Stimulated activated CD4-positive, alpha-beta T cell treated with anti-CD3 and anti-CD28 coated beads, Interleukin-1b, Interleukin-23, amount 100 ng/mL, for 4 hours (primary cell): ENCODE data around the gene ARPC2.
"Not testable (repeated sequence)": the region's sequence is repeated elsewhere in the genome, so short reads cannot be mapped to it uniquely, and the experiment has no call there.

Experiments used
- DNase-seq, 2 donors: peaks; one replicate each; pipeline ENCODE4 v3.0.0-alpha.2; 2020; ENCODE audit warnings: low read depth in 2 of 2

Gene ARPC2

GRCh38 chr2:218216674-218217359 lies at the start of gene ARPC2:
Gene ARPC2, plus strand, starts transcription at chr2:218217189. Its CDS starts 282 bp downstream, at chr2:218217471.
- DNase-seq: peak; percentile 88 to 90

GRCh38 chr2:218168016-218168415 lies 49.0 kb upstream of the ARPC2 start:
- no peak for DNase-seq

- DNase-seq: peak; percentile 52 to 60
These were observed 48.1 kb upstream of the ARPC2 start for GRCh38 chr2:218168635-218169462.

- DNase-seq: no peak
These were observed 47.0 kb upstream of the ARPC2 start for GRCh38 chr2:218169757-218170546.

GRCh38 chr2:218171744-218172143 lies 45.2 kb upstream of the ARPC2 start:
- not testable (repeated sequence) for DNase-seq

DNA sequence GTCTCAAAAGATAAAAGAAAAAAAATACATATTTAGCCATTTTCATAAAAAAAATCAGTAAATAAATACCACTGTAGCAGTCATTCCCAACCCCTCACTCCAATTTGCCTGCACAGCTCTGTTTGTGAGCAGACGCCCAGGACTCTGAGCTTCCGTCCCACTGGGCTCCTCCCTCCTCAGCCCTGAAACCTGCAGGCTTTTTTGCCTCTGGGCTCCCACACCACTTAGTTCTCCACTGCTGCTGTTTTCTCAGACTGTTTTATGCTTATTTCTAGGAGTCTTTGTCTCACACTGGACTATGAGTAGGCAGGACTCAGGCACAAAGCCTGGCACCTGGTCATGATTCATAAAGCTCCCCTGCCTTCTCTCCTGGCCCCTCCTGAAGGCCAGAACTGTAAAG lies 44.1 kb upstream of the ARPC2 start:
- DNase-seq: no peak

DNA sequence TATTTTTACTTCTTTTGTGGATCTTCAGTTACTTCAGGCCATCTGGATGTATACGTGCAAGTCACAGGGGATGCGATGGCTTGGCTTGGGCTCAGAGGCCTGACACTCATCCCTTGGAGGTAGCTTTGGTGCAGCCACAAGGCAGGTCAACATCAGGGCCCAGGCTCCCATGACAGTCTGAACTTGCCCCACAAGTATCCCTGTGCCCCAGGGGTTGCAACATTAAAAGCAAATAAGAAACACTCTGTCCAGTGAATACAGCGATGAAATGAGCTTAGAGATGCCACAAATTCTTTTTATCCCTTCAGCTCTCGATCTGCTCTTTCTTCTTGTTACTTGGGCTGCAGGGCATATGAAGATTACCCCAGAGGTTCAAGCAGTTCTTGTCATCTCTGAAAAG lies 37.2 kb upstream of the ARPC2 start:
- DNase-seq: no peak

GRCh38 chr2:218180467-218181114 lies 36.4 kb upstream of the ARPC2 start:
- no peak for DNase-seq

- DNase-seq: no peak
These were observed 32.7 kb upstream of the ARPC2 start for GRCh38 chr2:218184331-218184730.

DNA sequence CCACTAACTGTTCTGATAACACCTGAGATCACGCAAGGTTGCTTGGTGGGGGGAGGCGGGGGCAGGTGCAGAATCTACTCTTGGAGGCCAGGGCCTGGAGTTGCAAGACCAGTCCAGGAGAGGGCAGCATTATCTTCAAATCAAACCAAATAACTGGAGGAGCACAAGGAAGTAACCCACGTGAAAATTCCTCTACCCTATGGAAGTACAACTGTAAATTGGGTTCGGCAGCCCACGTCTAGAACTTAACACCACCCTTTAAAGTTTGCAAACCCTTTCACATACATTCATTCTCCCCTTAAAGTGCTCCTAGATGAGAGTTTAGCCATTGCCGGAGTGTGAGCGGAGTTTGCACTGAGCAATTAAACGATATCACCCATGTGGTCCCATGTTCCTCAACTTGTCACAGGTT lies 30.6 kb upstream of the ARPC2 start:
- peak; percentile 50 to 61 for DNase-seq

DNA sequence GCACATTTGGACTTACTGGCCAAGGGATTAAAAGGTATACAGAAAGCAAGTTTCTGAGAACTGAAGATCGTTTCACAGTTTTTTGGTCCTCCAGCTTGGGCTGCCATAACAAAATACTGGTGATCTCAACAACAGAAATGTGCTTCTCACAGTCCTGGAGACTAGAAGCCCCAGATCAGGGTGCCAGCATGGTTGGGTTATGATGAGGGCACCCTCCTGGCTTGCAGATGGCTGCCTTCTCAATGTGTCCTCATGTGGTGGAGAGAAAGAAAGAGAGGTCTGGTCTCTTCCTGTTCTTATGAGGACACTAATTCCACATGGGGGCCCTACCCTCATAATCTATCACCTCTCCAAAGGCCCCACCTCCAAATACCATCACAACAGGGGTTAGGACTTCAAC lies 30.1 kb upstream of the ARPC2 start:
- DNase-seq: no peak

DNA sequence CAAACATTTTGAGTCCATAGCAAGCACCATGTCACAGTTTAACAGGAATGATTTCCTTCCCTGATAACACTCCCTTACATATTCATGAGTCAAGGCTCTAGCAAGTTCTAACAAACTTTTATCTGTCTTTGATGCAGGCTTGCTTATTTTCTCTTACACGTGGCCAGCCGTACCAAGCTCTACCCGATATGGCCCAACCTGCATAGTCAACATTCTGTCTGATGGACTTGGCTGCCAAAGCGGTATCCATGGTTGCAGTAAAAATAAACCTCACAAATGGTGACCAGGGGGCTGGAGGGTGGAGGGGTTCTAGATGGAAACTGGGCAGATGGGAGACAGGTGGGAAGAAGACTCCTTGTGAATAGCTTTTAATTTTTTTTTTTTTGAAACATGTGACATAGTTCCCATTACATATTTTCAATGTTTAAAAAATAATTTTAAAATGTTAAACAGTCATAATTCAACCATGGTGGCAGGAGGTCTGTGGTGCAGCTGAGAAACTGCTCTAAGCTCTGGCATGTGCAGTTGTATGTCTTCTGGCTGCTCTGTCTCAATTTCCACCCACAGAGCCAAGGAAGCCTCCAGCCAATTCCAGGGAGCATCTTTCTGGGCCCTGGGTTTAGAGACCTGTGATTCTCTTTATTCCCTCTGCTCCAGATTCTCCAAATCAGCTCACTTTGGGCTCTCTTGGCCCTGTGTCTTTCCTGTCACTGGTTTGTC lies 29.5 kb upstream of the ARPC2 start:
- DNase-seq: no peak

DNA sequence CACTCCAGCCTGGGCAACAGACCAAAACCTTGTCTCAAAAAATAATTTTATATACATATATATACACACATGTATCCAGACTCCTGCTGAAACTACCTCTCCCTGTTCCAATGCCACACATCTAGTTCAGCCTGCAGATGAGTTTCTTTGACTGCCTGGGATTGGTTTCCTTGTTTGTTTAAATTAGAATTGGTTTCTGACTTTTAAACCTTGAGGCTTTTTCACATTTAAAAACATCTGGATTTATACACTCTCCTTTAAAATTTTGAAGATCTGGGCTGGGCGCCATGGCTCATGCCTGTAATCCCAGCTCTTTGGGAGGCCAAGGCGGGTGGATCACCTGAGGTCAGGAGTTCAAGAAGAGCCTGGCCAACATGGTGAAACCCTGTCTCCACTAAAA lies 28.5 kb upstream of the ARPC2 start:
- DNase-seq: no peak

DNA sequence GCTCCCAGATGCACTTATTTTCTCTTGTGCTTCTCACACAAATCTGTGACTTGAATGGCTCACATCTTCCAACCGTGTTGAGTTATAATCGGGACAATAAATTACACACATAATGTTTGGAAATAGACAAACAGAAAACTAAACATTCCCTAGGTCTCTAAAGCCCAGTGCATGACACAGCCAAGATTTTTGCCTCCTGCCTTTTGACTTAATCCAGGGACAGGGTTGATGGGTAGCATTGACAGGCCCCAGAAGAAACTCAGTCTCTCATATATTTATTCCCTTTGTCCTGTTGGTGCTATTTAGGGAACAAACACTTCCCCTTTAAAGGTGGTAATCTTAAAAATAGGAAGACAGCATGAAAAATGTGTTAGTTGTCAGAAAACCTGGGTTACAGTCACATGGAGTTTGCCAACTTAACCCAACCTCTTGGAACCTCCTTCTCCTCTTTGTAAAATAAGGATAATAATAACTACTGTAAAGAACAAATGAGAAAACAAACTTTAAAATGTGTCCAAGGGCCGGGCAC lies 24.0 kb upstream of the ARPC2 start:
- no peak for DNase-seq

DNA sequence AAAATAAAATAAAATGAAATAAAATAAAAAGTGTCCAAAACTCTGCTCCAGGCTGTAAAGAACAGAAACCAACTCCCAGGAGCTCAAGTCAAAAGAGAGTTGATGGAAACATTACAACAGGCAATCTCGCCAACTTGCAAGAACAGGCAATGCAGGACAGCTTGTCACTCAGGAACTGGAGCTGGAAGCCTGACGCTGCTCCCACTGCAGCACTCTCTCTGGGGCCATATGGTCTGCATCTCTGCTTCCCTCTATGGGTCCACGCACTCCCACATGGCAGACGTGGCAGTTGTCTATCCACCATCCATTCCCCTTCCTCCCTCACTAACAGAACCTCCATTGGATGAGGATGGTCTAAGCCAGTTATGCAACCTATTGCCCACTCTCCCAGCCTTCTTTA lies 23.3 kb upstream of the ARPC2 start:
- no peak for DNase-seq

DNA sequence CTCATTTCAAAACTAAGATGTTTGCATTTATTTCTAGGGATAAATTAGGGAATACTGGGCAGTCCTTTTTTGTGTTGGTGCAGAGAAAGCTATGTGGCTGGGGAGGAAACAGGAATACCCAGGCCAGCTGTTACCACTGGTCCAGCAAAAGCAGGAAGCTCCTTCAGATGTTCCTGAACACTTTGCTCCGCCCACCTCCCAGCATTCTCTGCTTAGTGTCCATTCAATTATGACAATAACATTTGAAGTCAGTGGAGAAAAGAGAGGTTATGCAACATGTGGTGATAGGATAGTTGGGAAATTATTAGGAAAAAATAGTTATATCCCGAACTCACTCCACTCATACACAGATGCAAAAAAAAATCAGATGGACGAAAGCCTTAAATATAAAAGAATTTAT lies 22.1 kb upstream of the ARPC2 start:
- DNase-seq: no peak

- DNase-seq: no peak
These were observed 20.0 kb upstream of the ARPC2 start for GRCh38 chr2:218196974-218197373.

DNA sequence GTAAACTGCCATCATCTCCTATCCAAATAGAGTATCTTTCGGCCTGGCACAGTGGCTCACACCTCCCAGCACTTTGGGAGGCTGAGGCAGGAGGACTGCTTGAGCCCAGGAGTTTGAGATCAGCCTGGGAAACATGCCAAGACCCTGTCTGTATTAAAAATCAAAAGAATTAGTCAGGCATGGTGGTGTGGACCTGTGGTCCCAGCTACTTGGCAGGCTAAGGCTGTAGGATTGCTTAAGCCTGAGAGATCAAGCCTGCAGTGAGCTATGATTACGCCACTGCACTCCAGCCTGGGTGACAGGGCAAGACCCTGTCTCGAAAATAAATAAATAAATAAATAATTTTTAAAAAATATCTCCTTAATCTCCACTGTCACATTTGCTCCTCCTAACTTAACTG lies 14.7 kb upstream of the ARPC2 start:
- DNase-seq: no peak

GRCh38 chr2:218209078-218209477 lies 7.9 kb upstream of the ARPC2 start:
- DNase-seq: no peak

GRCh38 chr2:218214116-218214515 lies 2.9 kb upstream of the ARPC2 start:
- no peak for DNase-seq

DNA sequence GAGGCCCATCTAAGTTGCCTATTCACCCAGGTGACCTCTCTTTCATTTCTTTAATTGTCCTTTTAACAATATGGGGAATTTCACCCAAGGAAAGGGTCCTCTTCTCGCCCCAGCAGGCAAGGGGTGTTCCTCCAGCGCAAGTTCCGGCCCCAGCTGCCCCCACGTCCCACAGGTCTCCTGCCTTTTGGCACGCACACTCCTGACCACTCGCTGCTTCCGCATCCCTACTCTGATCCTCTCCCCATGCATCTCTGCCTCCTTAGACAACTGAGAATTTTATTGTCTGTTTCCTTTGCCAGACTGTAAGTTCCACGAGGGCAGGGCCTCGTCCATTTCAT lies 684 bp upstream of the ARPC2 start:
- no peak for DNase-seq
